HuH-7.5 (cell line): Measurements from ENCODE around the gene GALNT2.

Experiments
- DNase-seq: peaks from one replicate; pipeline ENCODE4 v3.0.0; 2011; ENCODE audit warnings: low spot score

GALNT2 gene

GRCh38 chr1:230071316-230071715 lies 4.3 kb downstream of the GALNT2 start:
- no peak for DNase-seq

- no peak for DNase-seq
Measured at GRCh38 chr1:230072296-230072695, 5.3 kb downstream of the GALNT2 start.

- no peak for DNase-seq
Measured at GRCh38 chr1:230072866-230073265, 5.8 kb downstream of the GALNT2 start.

GRCh38 chr1:230073371-230074035 lies 6.5 kb downstream of the GALNT2 start:
- DNase-seq = no peak

- no peak for DNase-seq
Measured at GRCh38 chr1:230074270-230074669, 7.2 kb downstream of the GALNT2 start.

- DNase-seq = no peak
Measured at GRCh38 chr1:230074762-230075161, 7.7 kb downstream of the GALNT2 start.

GRCh38 chr1:230076121-230076520 lies 9.1 kb downstream of the GALNT2 start:
- DNase-seq = no peak

- no peak for DNase-seq
Measured at GRCh38 chr1:230077011-230077410, 10.0 kb downstream of the GALNT2 start.

GRCh38 chr1:230077436-230078213 lies 10.6 kb downstream of the GALNT2 start:
- no peak for DNase-seq

GRCh38 chr1:230079199-230080024 lies 12.4 kb downstream of the GALNT2 start:
- no peak for DNase-seq

- DNase-seq = no peak
Measured at GRCh38 chr1:230080822-230081221, 13.8 kb downstream of the GALNT2 start.

- no peak for DNase-seq
Measured at GRCh38 chr1:230081751-230082150, 14.7 kb downstream of the GALNT2 start.

GRCh38 chr1:230082211-230082610 lies 15.2 kb downstream of the GALNT2 start:
- DNase-seq = no peak

GRCh38 chr1:230083053-230083452 lies 16.0 kb downstream of the GALNT2 start:
- no peak for DNase-seq

GRCh38 chr1:230083746-230084407 lies 16.8 kb downstream of the GALNT2 start:
- no peak for DNase-seq

- DNase-seq = no peak
Measured at GRCh38 chr1:230084408-230085177, 17.6 kb downstream of the GALNT2 start.

- no peak for DNase-seq
Measured at GRCh38 chr1:230085178-230085515, 18.1 kb downstream of the GALNT2 start.

GRCh38 chr1:230086151-230086550 lies 19.1 kb downstream of the GALNT2 start:
- no peak for DNase-seq

- no peak for DNase-seq
Measured at GRCh38 chr1:230087028-230087716, 20.1 kb downstream of the GALNT2 start.

GRCh38 chr1:230087717-230088105 lies 20.7 kb downstream of the GALNT2 start:
- no peak for DNase-seq

GRCh38 chr1:230090194-230090711 lies 23.2 kb downstream of the GALNT2 start:
- DNase-seq = no peak
